Measurements from ENCODE around the gene KRTAP10-2.
A peak's percentile ranks its signal among the peaks of the same experiment; 100 is the strongest.
"Not testable (repeated sequence)": the region's sequence is repeated elsewhere in the genome, so short reads cannot be mapped to it uniquely, and the experiment has no call there.

KRTAP10-2 gene

GRCh38 chr21:44589094-44589493, 37.8 kb upstream of the KRTAP10-2 start:
- TF ChIP-seq GATA3 (IDR thresholded peaks at IDR 0.05; ENCODE audit: low read depth, low read length) (no peak), GATA2 (IDR thresholded peaks at IDR 0.05; ENCODE audit: low read depth, low read length) (no peak)

GRCh38 chr21:44585892-44586291, 34.6 kb upstream of the KRTAP10-2 start:
- TF ChIP-seq GATA2 (IDR thresholded peaks at IDR 0.05; ENCODE audit: low read depth, low read length) (no peak), GATA3 (IDR thresholded peaks at IDR 0.05; ENCODE audit: low read depth, low read length) (no peak)

GRCh38 chr21:44583800-44584147, 32.5 kb upstream of the KRTAP10-2 start:
- TF ChIP-seq GATA3 (IDR thresholded peaks at IDR 0.05; ENCODE audit: low read depth, low read length) (no peak), GATA2 (IDR thresholded peaks at IDR 0.05; ENCODE audit: low read depth, low read length) (no peak)

- TF ChIP-seq GATA2 (IDR thresholded peaks at IDR 0.05; ENCODE audit: low read depth, low read length) (no peak), GATA3 (IDR thresholded peaks at IDR 0.05; ENCODE audit: low read depth, low read length) (no peak)
These were observed 31.9 kb upstream of the KRTAP10-2 start for GRCh38 chr21:44583089-44583799.

- TF ChIP-seq GATA3 (IDR thresholded peaks at IDR 0.05; ENCODE audit: low read depth, low read length) (no peak), GATA2 (IDR thresholded peaks at IDR 0.05; ENCODE audit: low read depth, low read length) (peak; percentile 26; the same call in 1 of the 2 replicates)
These were observed 30.8 kb upstream of the KRTAP10-2 start for GRCh38 chr21:44582055-44582454.

- TF ChIP-seq GATA3 (IDR thresholded peaks at IDR 0.05; ENCODE audit: low read depth, low read length) (no peak), GATA2 (IDR thresholded peaks at IDR 0.05; ENCODE audit: low read depth, low read length) (no peak)
These were observed 29.9 kb upstream of the KRTAP10-2 start for GRCh38 chr21:44581158-44581557.

GRCh38 chr21:44580231-44580821, 29.0 kb upstream of the KRTAP10-2 start, which contains the start of gene KRTAP10-5:
TSS of gene KRTAP10-5 (minus strand) at chr21:44580604. CDS start at chr21:44580578, 26 bp downstream.
- not testable (repeated sequence) for TF ChIP-seq GATA3, GATA2 (IDR thresholded peaks at IDR 0.05; ENCODE audit: low read depth, low read length)

- TF ChIP-seq GATA2 (IDR thresholded peaks at IDR 0.05; ENCODE audit: low read depth, low read length) (no peak), GATA3 (IDR thresholded peaks at IDR 0.05; ENCODE audit: low read depth, low read length) (no peak)
These were observed 28.5 kb upstream of the KRTAP10-2 start for GRCh38 chr21:44579833-44580144.

- no peak for TF ChIP-seq GATA2 (IDR thresholded peaks at IDR 0.05; ENCODE audit: low read depth, low read length)
- no peak for TF ChIP-seq GATA3 (IDR thresholded peaks at IDR 0.05; ENCODE audit: low read depth, low read length)
These were observed 27.9 kb upstream of the KRTAP10-2 start for GRCh38 chr21:44579056-44579832.

- no peak for TF ChIP-seq GATA3 (IDR thresholded peaks at IDR 0.05; ENCODE audit: low read depth, low read length)
- no peak for TF ChIP-seq GATA2 (IDR thresholded peaks at IDR 0.05; ENCODE audit: low read depth, low read length)
These were observed 27.2 kb upstream of the KRTAP10-2 start for GRCh38 chr21:44578371-44579055.

GRCh38 chr21:44576025-44576420, 24.7 kb upstream of the KRTAP10-2 start:
- TF ChIP-seq GATA2 (IDR thresholded peaks at IDR 0.05; ENCODE audit: low read depth, low read length) (no peak), GATA3 (IDR thresholded peaks at IDR 0.05; ENCODE audit: low read depth, low read length) (no peak)

- no peak for TF ChIP-seq GATA3 (IDR thresholded peaks at IDR 0.05; ENCODE audit: low read depth, low read length)
- TF ChIP-seq GATA2 (IDR thresholded peaks at IDR 0.05; ENCODE audit: low read depth, low read length), result no peak
These were observed 24.2 kb upstream of the KRTAP10-2 start for GRCh38 chr21:44575307-44576024.

- TF ChIP-seq GATA2 (IDR thresholded peaks at IDR 0.05; ENCODE audit: low read depth, low read length) (no peak), GATA3 (IDR thresholded peaks at IDR 0.05; ENCODE audit: low read depth, low read length) (no peak)
These were observed 23.4 kb upstream of the KRTAP10-2 start for GRCh38 chr21:44574457-44575306.

Data from SH-SY5Y (cell line).